Measurements from ENCODE around the gene TMEM128. TPM values are rescaled to one million over a fixed set of nuclear protein-coding genes. Genes with fewer than 3 reads are reported as not detected.
"Not testable (repeated sequence)": the region's sequence is repeated elsewhere in the genome, so short reads cannot be mapped to it uniquely, and the experiment has no call there.

The TMEM128 gene
- polyA plus RNA-seq, 1 of the 3 experiments (the other 2 are of a cell fraction), result 33.7 TPM

DNA sequence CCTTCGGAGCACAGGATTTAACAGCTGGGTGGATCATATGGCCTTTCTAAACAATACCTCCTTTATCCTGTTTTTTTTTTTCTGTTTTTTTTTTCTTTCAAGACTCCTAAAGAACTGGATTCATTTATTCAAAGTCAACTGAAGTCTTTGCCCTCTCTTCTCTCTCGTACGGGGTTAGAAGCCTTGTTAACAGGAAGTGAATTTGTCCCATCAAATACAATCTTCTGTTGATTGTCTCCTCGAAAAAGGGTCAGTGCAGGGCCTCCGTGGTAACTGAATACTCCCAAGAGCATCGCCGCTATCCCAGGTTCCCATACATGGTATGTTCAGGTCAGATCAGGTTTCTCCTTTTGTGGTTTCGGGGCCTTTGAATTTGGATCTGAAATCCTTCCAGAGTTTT, 1.8 kb upstream of the TMEM128 start:
- H3K4me3 ChIP-seq (ENCODE audit: low read depth in 2 of 2, low read length in 1 of 2), result no peak overlapping the region
- peaks cover 11 to 14% of the 10 kb centered on the region in 2 experiments for H3K36me3 ChIP-seq (replicated peaks in 1 of 2; ENCODE audit: control insufficient read depth in 1 of 2, insufficient read depth in 2 of 2, low read length in 1 of 2)
- H3K9ac ChIP-seq, result no peak overlapping the region
- H3K4me2 ChIP-seq, result no peak overlapping the region
- H3K27me3 ChIP-seq (ENCODE audit: insufficient read depth), result no peaks in the 10 kb centered on the region
- POLR2A ChIA-PET, result no interaction called here
- H3K9me3 ChIP-seq, result no peaks in the 10 kb centered on the region
- WGBS (ENCODE audit: low lambda C conversion rate), result 93% methylated on average over 8 of the region's 8 CpGs
- H3K79me2 ChIP-seq (ENCODE audit: insufficient read depth), result peaks cover 12% of the 10 kb centered on the region; the same call in 1 of the 2 replicates
- TF ChIP-seq, protein P1, sequence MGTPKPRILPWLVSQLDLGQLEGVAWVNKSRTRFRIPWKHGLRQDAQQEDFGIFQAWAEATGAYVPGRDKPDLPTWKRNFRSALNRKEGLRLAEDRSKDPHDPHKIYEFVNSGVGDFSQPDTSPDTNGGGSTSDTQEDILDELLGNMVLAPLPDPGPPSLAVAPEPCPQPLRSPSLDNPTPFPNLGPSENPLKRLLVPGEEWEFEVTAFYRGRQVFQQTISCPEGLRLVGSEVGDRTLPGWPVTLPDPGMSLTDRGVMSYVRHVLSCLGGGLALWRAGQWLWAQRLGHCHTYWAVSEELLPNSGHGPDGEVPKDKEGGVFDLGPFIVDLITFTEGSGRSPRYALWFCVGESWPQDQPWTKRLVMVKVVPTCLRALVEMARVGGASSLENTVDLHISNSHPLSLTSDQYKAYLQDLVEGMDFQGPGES (IDR thresholded peaks at IDR 0.05; ENCODE audit: low read depth, low read length), result no peak
- TF ChIP-seq GABPA (IDR thresholded peaks at IDR 0.05; ENCODE audit: low read depth) (no peak), TEAD4 (IDR thresholded peaks at IDR 0.05; ENCODE audit: borderline replicate concordance, insufficient read depth) (no peak), POLR2AphosphoS5 (IDR thresholded peaks at IDR 0.05; ENCODE audit: low read depth, low read length) (no peak), NFIC (IDR thresholded peaks at IDR 0.05; ENCODE audit: borderline replicate concordance) (no peak), RFX5 (IDR thresholded peaks at IDR 0.05; ENCODE audit: low read length) (no peak), YY1 (IDR thresholded peaks at IDR 0.05; ENCODE audit: low read depth) (no peak), FOSL2 (IDR thresholded peaks at IDR 0.05; ENCODE audit: borderline replicate concordance, low read depth) (no peak), FOXJ3 (CRISPR knock-in tag; IDR thresholded peaks at IDR 0.05) (no peak)
- TF ChIP-seq, protein P2, sequence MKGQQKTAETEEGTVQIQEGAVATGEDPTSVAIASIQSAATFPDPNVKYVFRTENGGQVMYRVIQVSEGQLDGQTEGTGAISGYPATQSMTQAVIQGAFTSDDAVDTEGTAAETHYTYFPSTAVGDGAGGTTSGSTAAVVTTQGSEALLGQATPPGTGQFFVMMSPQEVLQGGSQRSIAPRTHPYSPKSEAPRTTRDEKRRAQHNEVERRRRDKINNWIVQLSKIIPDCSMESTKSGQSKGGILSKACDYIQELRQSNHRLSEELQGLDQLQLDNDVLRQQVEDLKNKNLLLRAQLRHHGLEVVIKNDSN (IDR thresholded peaks at IDR 0.05; ENCODE audit: borderline replicate concordance, low read depth), result no peak
- H3K4me1 ChIP-seq (ENCODE audit: control insufficient read depth in 1 of 2, insufficient read depth in 2 of 2, low read depth in 1 of 2, low read length in 1 of 2), result peaks cover 5 to 11% of the 10 kb centered on the region in 2 experiments
- no peak for DNase-seq
- no peaks in the 10 kb centered on the region for H4K20me1 ChIP-seq (ENCODE audit: insufficient read depth)
- H3K9me2 ChIP-seq, result no peaks in the 10 kb centered on the region
- CTCF ChIA-PET, result interaction anchor here (1.0 to 4.1 kb wide), 4 partner anchors 9 to 238 kb away, joined by 3 to 43 read pairs (median 6); no protein-coding TSS in a partner anchor
- H3K27ac ChIP-seq (ENCODE audit: low read depth in 2 of 2, low read length in 1 of 2), result no peak overlapping the region
- H3F3A ChIP-seq (replicated peaks; ENCODE audit: insufficient read depth), result peaks cover 5% of the 10 kb centered on the region
- H2AFZ ChIP-seq (ENCODE audit: low read depth), result no peak overlapping the region

DNA sequence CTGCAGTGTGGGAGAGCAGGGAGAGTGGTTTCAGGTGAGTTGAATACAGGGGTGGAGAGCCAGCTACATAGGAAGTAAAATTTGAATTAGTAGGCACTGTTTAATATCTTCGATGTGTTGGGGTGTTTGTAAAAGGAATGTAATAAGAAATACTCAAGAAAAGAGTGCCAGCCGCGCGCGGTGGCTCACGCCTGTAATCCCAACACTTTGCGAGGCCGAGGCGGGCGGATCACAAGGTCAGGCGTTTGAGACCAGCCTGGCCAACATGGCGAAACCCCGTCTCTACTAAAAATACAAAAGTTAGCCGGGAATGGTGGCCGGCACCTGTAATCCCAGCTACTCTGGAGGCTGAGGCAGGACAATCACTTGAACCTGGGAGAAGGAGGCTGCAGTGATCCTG, 1.3 kb upstream of the TMEM128 start:
- H3F3A ChIP-seq (replicated peaks; ENCODE audit: insufficient read depth); POLR2A ChIA-PET; H3K4me3 ChIP-seq (ENCODE audit: low read depth in 2 of 2, low read length in 1 of 2); H3K9me2 ChIP-seq; DNase-seq; H3K27me3 ChIP-seq (ENCODE audit: insufficient read depth); H4K20me1 ChIP-seq (ENCODE audit: insufficient read depth); H3K9me3 ChIP-seq; H3K9ac ChIP-seq: not testable (repeated sequence)
- Histone ChIP-seq H3K79me2 (ENCODE audit: insufficient read depth) (peaks cover 12% of the 10 kb centered on the region; the same call in 1 of the 2 replicates), H3K4me2 (peak overlapping the region; percentile 77), H3K27ac (ENCODE audit: low read depth in 2 of 2, low read length in 1 of 2) (peak overlapping the region in 1 of 2 experiments; percentile 91; a peak in 1 of 4 replicates), H3K4me1 (ENCODE audit: control insufficient read depth in 1 of 2, insufficient read depth in 2 of 2, low read depth in 1 of 2, low read length in 1 of 2) (peaks cover 5 to 11% of the 10 kb centered on the region in 2 experiments), H2AFZ (ENCODE audit: low read depth) (peak overlapping the region; percentile 87; the same call in 1 of the 2 replicates), H3K36me3 (replicated peaks in 1 of 2; ENCODE audit: control insufficient read depth in 1 of 2, insufficient read depth in 2 of 2, low read length in 1 of 2) (peaks cover 14 to 16% of the 10 kb centered on the region in 2 experiments)
- CTCF ChIA-PET, result interaction anchor here (1.0 to 4.1 kb wide), 5 partner anchors 10 to 239 kb away, joined by 3 to 43 read pairs (median 5); partner anchors contain the start of genes LYAR and ZBTB49
- WGBS (ENCODE audit: low lambda C conversion rate), result 95% methylated on average over 15 of the region's 15 CpGs

Data from SK-N-SH (cell line).